Activated naive CD4-positive, alpha-beta T cell treated with anti-CD3 and anti-CD28 coated beads for 36 hours (primary cell): ENCODE data around the gene CFAP61. TPM values are rescaled to one million over a fixed set of nuclear protein-coding genes. Genes with fewer than 3 reads are reported as not detected.

Experiments used
- CTCF ChIA-PET: fragments of 350-600 bp; sonication (Branson Sonifier 250); formaldehyde crosslinking; loops from one replicate; lab custom pipeline; 2021; ENCODE audit warnings: antibody characterized with exemption; lab: Charles Lee
- DNase-seq: peaks from one replicate; pipeline ENCODE4 v3.0.0-alpha.2; 2020
- H3K27ac Mint-ChIP-seq: one replicate; pipeline ENCODE4 v1.8.0; 2021; ENCODE audit warnings: mild to moderate bottlenecking, mixed read lengths
- H3K27me3 Mint-ChIP-seq: one replicate; pipeline ENCODE4 v1.8.0; 2021; ENCODE audit warnings: low read depth, mixed read lengths
- H3K36me3 Mint-ChIP-seq: one replicate; pipeline ENCODE4 v1.8.0; 2021; ENCODE audit warnings: low read depth, mixed read lengths
- H3K4me1 Mint-ChIP-seq: one replicate; pipeline ENCODE4 v1.8.0; 2021; ENCODE audit warnings: low read depth, mixed read lengths
- H3K4me3 Mint-ChIP-seq: one replicate; pipeline ENCODE4 v1.8.0; 2021; ENCODE audit warnings: mild to moderate bottlenecking, moderate library complexity, mixed read lengths
- H3K9me3 Mint-ChIP-seq: one replicate; pipeline ENCODE4 v1.8.0; 2021; ENCODE audit warnings: mixed read lengths
- intact Hi-C: fragments of 100-400 bp; cut with micrococcal nuclease; formaldehyde crosslinking; loops from one replicate; pipeline ENCODE4 v1.15.1; 2023
- total RNA-seq, 2 experiments: library from RNA; stranded (reverse); gene quantifications; one replicate each; pipeline ENCODE4 v1.2.3, GENCODE V29; 2021

CFAP61 gene
- total RNA-seq, 2 experiments from 2014 or later = not detected

- peaks cover 6% of the 10 kb centered on the region for H3K9me3 Mint-ChIP-seq
- H3K4me3 Mint-ChIP-seq = no peak overlapping the region
- H3K4me1 Mint-ChIP-seq = no peaks in the 10 kb centered on the region
- peaks cover 16% of the 10 kb centered on the region for H3K27me3 Mint-ChIP-seq
- H3K27ac Mint-ChIP-seq = no peak overlapping the region
- intact Hi-C loops = no loop called here
- no peaks in the 10 kb centered on the region for H3K36me3 Mint-ChIP-seq
- CTCF ChIA-PET = no interaction called here
- no peak for DNase-seq
Observed at GRCh38 chr20:20220134-20220533, 167.8 kb downstream of the CFAP61 start.

GRCh38 chr20:20223981-20224380 lies 171.6 kb downstream of the CFAP61 start:
- no peak for DNase-seq
- Mint-ChIP-seq H3K27ac (no peak overlapping the region), H3K9me3 (peaks cover 4% of the 10 kb centered on the region), H3K4me3 (no peak overlapping the region), H3K27me3 (peaks cover 11% of the 10 kb centered on the region), H3K36me3 (no peaks in the 10 kb centered on the region), H3K4me1 (no peaks in the 10 kb centered on the region)
- CTCF ChIA-PET = interaction anchor here (1.0 kb wide), 1 partner anchor 9 kb away, joined by 3 read pairs; no protein-coding TSS in a partner anchor
- intact Hi-C loops = no loop called here

DNA sequence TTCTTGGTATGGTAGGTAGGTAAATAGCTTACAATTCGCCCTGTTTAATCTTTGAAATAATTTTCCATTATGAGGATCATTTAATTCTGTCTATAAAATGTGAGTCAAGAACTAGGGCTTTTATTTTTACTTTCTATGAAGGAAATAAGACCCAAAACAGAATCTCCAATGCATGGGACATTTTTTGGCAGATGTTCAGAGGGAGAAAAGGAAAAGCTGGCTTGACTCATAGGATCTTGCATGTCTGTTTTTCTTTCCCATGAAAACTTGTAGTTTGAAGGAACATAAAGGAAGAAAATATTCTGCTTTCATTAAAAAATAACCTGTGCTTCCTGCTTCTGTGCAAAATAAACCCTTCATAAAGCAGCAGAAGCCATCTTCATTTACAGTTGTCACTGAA lies 172.5 kb downstream of the CFAP61 start:
- no peak overlapping the region for H3K4me3 Mint-ChIP-seq

GRCh38 chr20:20225325-20226043 lies 173.2 kb downstream of the CFAP61 start:
- Mint-ChIP-seq H3K4me1 (no peaks in the 10 kb centered on the region), H3K9me3 (peaks cover 3% of the 10 kb centered on the region), H3K27me3 (peaks cover 6% of the 10 kb centered on the region), H3K36me3 (no peaks in the 10 kb centered on the region), H3K4me3 (no peak overlapping the region), H3K27ac (no peak overlapping the region)
- intact Hi-C loops = no loop called here
- CTCF ChIA-PET = no interaction called here
- no peak for DNase-seq

More for the DNA sequence above, 172.5 kb downstream of the CFAP61 start:
- H3K27me3 Mint-ChIP-seq = peaks cover 7% of the 10 kb centered on the region
- no peak overlapping the region for H3K27ac Mint-ChIP-seq
- CTCF ChIA-PET = interaction anchor here (1.0 kb wide), 1 partner anchor 8 kb away, joined by 3 read pairs; no protein-coding TSS in a partner anchor
- no peaks in the 10 kb centered on the region for H3K36me3 Mint-ChIP-seq
- no peak for DNase-seq
- H3K9me3 Mint-ChIP-seq = peaks cover 3% of the 10 kb centered on the region
- H3K4me1 Mint-ChIP-seq = no peaks in the 10 kb centered on the region
- intact Hi-C loops = no loop called here

GRCh38 chr20:20226554-20226953 lies 174.2 kb downstream of the CFAP61 start:
- Mint-ChIP-seq H3K4me1 (no peaks in the 10 kb centered on the region), H3K27ac (no peak overlapping the region)

DNA sequence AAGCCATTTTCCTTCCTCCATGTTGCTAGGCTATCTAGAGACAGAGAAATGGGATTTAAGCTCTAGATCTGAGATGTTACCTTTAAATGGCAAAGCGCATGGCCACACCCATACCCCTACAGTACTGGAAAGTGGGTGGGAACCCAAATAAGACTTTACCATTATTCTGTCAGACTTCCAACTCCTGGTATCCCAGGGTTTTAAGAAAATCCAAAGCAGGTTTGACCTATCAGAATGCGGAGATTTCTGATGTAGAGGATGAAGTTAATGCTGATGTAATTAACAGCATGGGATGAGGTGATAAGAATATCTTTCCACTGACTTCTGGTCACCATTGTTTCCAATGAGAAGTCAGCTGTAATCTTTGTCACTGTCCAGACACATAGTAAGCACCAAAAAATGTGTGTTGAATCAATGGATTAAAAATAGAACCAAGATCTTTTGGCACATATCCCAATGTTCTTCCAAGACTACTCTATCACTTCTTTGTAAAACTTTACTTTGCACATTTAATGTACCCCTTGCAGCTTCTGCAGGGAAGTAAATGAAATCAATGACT lies 174.8 kb downstream of the CFAP61 start:
- Mint-ChIP-seq H3K27ac (no peak overlapping the region), H3K9me3 (peaks cover 3% of the 10 kb centered on the region), H3K36me3 (no peaks in the 10 kb centered on the region), H3K27me3 (peaks cover 9% of the 10 kb centered on the region), H3K4me3 (no peak overlapping the region), H3K4me1 (no peaks in the 10 kb centered on the region)
- CTCF ChIA-PET = no interaction called here
- intact Hi-C loops = no loop called here
- DNase-seq = no peak

More at GRCh38 chr20:20226554-20226953, 174.2 kb downstream of the CFAP61 start:
- intact Hi-C loops = no loop called here
- DNase-seq = no peak
- no peak overlapping the region for H3K4me3 Mint-ChIP-seq
- peaks cover 3% of the 10 kb centered on the region for H3K9me3 Mint-ChIP-seq
- peaks cover 7% of the 10 kb centered on the region for H3K27me3 Mint-ChIP-seq
- CTCF ChIA-PET = no interaction called here
- H3K36me3 Mint-ChIP-seq = no peaks in the 10 kb centered on the region

DNA sequence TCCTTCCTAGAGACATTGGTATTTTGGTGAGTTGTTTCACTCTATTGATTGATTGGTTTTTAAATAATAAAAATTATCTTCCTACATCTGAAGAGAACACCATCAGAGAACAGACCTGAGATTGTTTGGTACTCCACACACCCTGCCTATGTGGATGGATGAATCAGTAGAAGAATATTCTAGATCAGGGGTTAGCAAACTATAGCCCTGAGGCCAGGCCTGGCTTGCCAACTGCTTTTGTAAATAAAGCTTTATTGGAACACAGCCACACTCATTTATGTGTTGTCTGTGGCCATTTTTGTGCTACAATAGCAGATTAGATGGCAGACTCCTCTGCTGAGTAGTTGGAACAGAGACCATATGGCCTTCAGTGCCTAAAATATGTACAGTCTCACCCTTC lies 176.0 kb downstream of the CFAP61 start:
- DNase-seq = no peak
- H3K4me1 Mint-ChIP-seq = no peaks in the 10 kb centered on the region
- H3K27me3 Mint-ChIP-seq = peaks cover 9% of the 10 kb centered on the region
- H3K4me3 Mint-ChIP-seq = no peak overlapping the region
- peaks cover 3% of the 10 kb centered on the region for H3K9me3 Mint-ChIP-seq
- no peaks in the 10 kb centered on the region for H3K36me3 Mint-ChIP-seq
- intact Hi-C loops = no loop called here
- CTCF ChIA-PET = no interaction called here
- no peak overlapping the region for H3K27ac Mint-ChIP-seq

DNA sequence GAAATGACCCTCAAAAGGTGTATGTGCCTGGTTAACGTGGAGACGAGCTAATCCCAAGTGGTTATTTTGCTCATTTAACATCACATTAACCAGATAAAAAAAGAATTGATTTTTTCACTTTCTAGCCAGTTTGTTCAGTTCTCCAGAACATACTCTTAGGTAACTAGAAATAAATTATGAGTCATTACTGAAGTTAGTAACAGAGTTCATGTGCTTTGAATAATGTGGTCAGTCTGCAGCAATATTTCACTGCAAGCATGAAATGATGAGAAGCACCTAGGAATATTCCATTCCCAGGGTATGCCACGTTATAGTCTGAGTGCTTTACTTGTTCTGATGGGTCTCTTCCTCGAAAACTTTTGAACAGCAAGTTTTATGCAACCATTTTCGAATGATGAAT lies 177.3 kb downstream of the CFAP61 start:
- intact Hi-C loops = no loop called here
- no peak for DNase-seq
- CTCF ChIA-PET = interaction anchor here (0.9 to 1.3 kb wide), 2 partner anchors 8 to 9 kb away, joined by 3 to 4 read pairs; no protein-coding TSS in a partner anchor
- Mint-ChIP-seq H3K27ac (no peak overlapping the region), H3K4me3 (no peak overlapping the region), H3K36me3 (no peaks in the 10 kb centered on the region), H3K4me1 (no peaks in the 10 kb centered on the region), H3K27me3 (peaks cover 5% of the 10 kb centered on the region), H3K9me3 (peaks cover 3% of the 10 kb centered on the region)

DNA sequence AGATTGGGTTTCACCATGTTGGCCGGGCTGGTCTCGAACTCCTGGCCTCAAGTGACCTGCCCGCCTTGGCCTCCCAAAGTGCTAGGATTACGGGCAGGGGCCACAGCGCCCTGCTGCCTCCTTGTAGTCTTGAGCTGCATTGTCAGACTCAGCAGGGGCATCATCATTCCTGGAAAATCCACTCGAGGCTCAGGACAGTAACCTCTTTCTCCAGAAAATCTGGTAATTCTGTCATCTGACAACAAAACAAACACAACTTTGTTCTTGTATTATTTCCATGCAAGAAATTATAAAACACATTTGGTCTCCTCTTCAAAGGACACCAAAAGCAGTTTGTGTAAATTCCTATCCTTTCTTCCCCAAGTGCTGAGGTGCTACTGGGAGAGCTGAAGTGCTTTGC lies 178.4 kb downstream of the CFAP61 start:
- intact Hi-C loops = no loop called here
- Mint-ChIP-seq H3K27ac (no peak overlapping the region), H3K36me3 (no peaks in the 10 kb centered on the region), H3K4me3 (no peak overlapping the region), H3K27me3 (peaks cover 5% of the 10 kb centered on the region), H3K9me3 (peaks cover 3% of the 10 kb centered on the region), H3K4me1 (no peaks in the 10 kb centered on the region)
- no peak for DNase-seq
- CTCF ChIA-PET = interaction anchor here (0.7 kb wide), 1 partner anchor 9 kb away, joined by 4 read pairs; no protein-coding TSS in a partner anchor

- DNase-seq = no peak
- Mint-ChIP-seq H3K4me1 (no peaks in the 10 kb centered on the region), H3K4me3 (no peak overlapping the region), H3K9me3 (peaks cover 3% of the 10 kb centered on the region), H3K36me3 (no peaks in the 10 kb centered on the region), H3K27ac (no peak overlapping the region), H3K27me3 (peaks cover 5% of the 10 kb centered on the region)
- CTCF ChIA-PET = no interaction called here
- intact Hi-C loops = no loop called here
Observed at GRCh38 chr20:20231528-20232298, 179.4 kb downstream of the CFAP61 start.

- Mint-ChIP-seq H3K27ac (no peak overlapping the region), H3K36me3 (no peaks in the 10 kb centered on the region), H3K9me3 (no peaks in the 10 kb centered on the region), H3K4me1 (no peaks in the 10 kb centered on the region), H3K4me3 (no peak overlapping the region), H3K27me3 (peaks cover 5% of the 10 kb centered on the region)
- CTCF ChIA-PET = interaction anchor here (1.0 kb wide), 1 partner anchor 9 kb away, joined by 3 read pairs; no protein-coding TSS in a partner anchor
- DNase-seq = no peak
- intact Hi-C loops = no loop called here
Observed at GRCh38 chr20:20233041-20233514, 180.7 kb downstream of the CFAP61 start.

DNA sequence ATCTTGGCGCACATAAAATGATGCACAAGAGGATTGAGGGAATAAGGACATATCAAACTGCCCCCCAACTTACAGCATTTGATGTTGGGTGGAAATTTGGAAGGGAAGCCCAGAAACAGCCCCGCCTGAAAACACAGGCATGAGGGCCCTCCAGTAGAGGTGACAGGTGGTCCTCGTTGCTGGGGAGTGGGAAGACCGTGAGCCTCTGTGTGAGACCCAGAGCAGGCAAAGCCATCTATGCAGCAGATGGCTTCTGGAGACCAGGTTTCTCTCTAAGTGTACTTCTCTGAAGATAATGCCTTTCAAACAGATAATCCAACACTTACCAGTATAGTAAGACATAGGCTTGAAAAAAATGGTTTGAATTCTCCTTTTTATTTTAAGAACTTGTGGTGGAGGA lies 183.3 kb downstream of the CFAP61 start:
- CTCF ChIA-PET = no interaction called here
- Mint-ChIP-seq H3K4me3 (no peak overlapping the region), H3K27me3 (peaks cover 5% of the 10 kb centered on the region), H3K36me3 (no peaks in the 10 kb centered on the region), H3K4me1 (no peaks in the 10 kb centered on the region), H3K9me3 (no peaks in the 10 kb centered on the region), H3K27ac (no peak overlapping the region)
- intact Hi-C loops = no loop called here
- no peak for DNase-seq
